Lung (tissue), 12 donors: ENCODE data around the gene MYBL2. TPM values are rescaled to one million over a fixed set of nuclear protein-coding genes. Genes with fewer than 3 reads are reported as not detected.

Experiments
- ATAC-seq: fragments of 200-7000 bp; cut with Tn5 transposase; one replicate; pipeline ENCODE4 v1.9.1; 2020; ENCODE audit warnings: moderate number of reproducible peaks; ENCODE audit not compliant: insufficient read depth, low FRiP score
- DNase-seq, 3 donors: peaks; one replicate each; pipeline ENCODE4 v3.0.0-alpha.2; 2013 to 2017
- H3K27ac ChIP-seq, 2 donors: one replicate each; pipeline ENCODE4 v1.5.1; 2013; ENCODE audit warnings: mild to moderate bottlenecking in 2 of 2, moderate library complexity in 2 of 2, control low read depth in 1 of 2, inconsistent platforms in 1 of 2, low read depth in 1 of 2, low read length in 1 of 2
- H3K27me3 ChIP-seq, 3 donors: one replicate each; pipeline ENCODE4 v1.5.1; 2013; ENCODE audit warnings: low read length in 2 of 3; ENCODE audit not compliant: control insufficient read depth in 3 of 3, insufficient read depth in 3 of 3
- H3K36me3 ChIP-seq, 4 donors: one replicate each; pipeline ENCODE4 v1.5.1; 2013; ENCODE audit warnings: low read length in 4 of 4, mild to moderate bottlenecking in 1 of 4, moderate library complexity in 1 of 4; ENCODE audit not compliant: control insufficient read depth in 4 of 4, insufficient read depth in 4 of 4
- H3K4me1 ChIP-seq, 5 donors: one replicate each; pipeline ENCODE4 v1.5.1; 2013; ENCODE audit warnings: low read length in 5 of 5, mild to moderate bottlenecking in 2 of 5, moderate library complexity in 1 of 5; ENCODE audit not compliant: control insufficient read depth in 5 of 5, insufficient read depth in 5 of 5
- H3K4me3 ChIP-seq: one replicate; pipeline ENCODE4 v1.5.1; 2013; ENCODE audit warnings: mild to moderate bottlenecking, control low read depth, moderate library complexity
- H3K9ac ChIP-seq, 2 donors: one replicate each; pipeline ENCODE4 v1.5.1; 2013; ENCODE audit warnings: low read length in 2 of 2, control low read depth in 1 of 2; ENCODE audit not compliant: insufficient read depth in 1 of 2
- H3K9me3 ChIP-seq, 4 donors: one replicate each; pipeline ENCODE4 v1.5.1; 2013; ENCODE audit warnings: low read length in 3 of 4, mild to moderate bottlenecking in 1 of 4, moderate library complexity in 1 of 4; ENCODE audit not compliant: control insufficient read depth in 4 of 4, insufficient read depth in 3 of 4
- CTCF ChIP-seq: IDR thresholded peaks from 2 replicates; pipeline ENCODE4 v1.5.1; 2012; ENCODE audit warnings: mild to moderate bottlenecking; ENCODE audit errors: control extremely low read depth, extremely low read depth
- WGBS, 2 donors: extraction: QIAGEN DNeasy Blood & Tissue Kit; methylation state at CpG; one replicate each; pipeline ENCODE4 v1.1.7; 2013; 5-methylcytosine and 5-hydroxymethylcytosine counted together
- polyA plus RNA-seq, 2 donors: library from polyadenylated mRNA; stranded (reverse); fragments of 200-250 nt; gene quantifications; one replicate each; pipeline ENCODE4 v1.2.1, GENCODE V29; 2013
- total RNA-seq, 2 donors: library from RNA; depleted of rRNA in 1 of 2; stranded (reverse); fragments of >200 nt in 1 of 2; gene quantifications; one replicate each; pipeline ENCODE4 v1.2.1, GENCODE V29; 2014 to 2021
- donor health status: control.
- donor health status: control.
- donor health status: Bipolar disorder and iron deficiency.
- donor health status: healthy.
- donor health status: DM: yes; HTN: yes; CAD: no.

Gene MYBL2
- total and polyA plus RNA-seq, 4 donors: 2.1 to 4.7 (median 3.3) TPM

GRCh38 chr20:43689165-43689564, 22.3 kb downstream of the MYBL2 start:
- Histone ChIP-seq H3K27ac (no peak overlapping the region), H3K4me3 (no peak overlapping the region), H3K9ac (no peak overlapping the region), H3K4me1 (no peaks in the 10 kb centered on the region), H3K9me3 (no peaks in the 10 kb centered on the region), H3K36me3 (no peaks in the 10 kb centered on the region), H3K27me3 (no peaks in the 10 kb centered on the region)
- ATAC-seq: no peak
- WGBS, 2 donors: 91 to 94% methylated on average over 4 of the region's 4 CpGs
- DNase-seq: no peak
- no peak for TF ChIP-seq CTCF

DNA sequence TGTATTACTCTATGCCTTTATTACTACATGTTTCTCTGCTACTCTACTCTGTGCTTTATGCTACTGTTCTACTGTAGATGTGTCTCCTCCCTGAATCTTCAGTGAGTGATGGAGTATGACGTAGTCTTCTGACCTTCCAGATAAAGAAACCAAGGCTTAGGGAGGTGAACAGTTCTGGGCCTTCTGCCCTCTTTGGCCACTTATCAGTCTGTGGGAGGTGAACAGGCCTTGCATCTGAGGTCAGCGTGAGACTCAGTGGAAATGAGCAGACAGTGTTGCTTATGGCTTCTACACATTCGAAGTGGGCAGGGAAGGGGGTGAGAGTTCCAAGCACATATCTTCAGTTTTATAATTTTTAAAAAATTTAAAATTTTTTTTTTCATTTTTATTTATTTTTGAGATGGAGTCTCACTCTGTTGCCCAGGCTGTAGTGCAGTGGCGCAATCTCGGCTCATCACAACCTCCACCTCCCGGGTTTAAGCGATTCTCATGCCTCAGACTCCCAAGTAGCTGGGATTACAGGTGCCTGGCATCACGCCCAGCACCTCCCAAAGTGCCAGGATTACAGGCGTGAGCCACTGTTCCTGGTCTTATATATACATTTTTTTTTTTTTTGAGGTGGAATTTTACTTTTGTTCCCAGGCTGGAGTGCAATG, 24.2 kb downstream of the MYBL2 start:
- DNase-seq: no peak
- Histone ChIP-seq H3K9ac (no peak overlapping the region), H3K4me1 (no peaks in the 10 kb centered on the region), H3K36me3 (no peaks in the 10 kb centered on the region), H3K9me3 (no peaks in the 10 kb centered on the region), H3K4me3 (no peak overlapping the region), H3K27ac (no peak overlapping the region), H3K27me3 (no peaks in the 10 kb centered on the region)
- 94 to 97% methylated on average over 9 of the region's 9 CpGs for WGBS, 2 donors
- no peak for TF ChIP-seq CTCF
- no peak for ATAC-seq

GRCh38 chr20:43691928-43692524, 25.1 kb downstream of the MYBL2 start:
- Histone ChIP-seq H3K9me3 (no peaks in the 10 kb centered on the region), H3K4me1 (no peaks in the 10 kb centered on the region)
- no peak for ATAC-seq

More at GRCh38 chr20:43691928-43692524, 25.1 kb downstream of the MYBL2 start:
- no peak for TF ChIP-seq CTCF
- WGBS, 2 donors: 91 to 92% methylated on average over 5 of the region's 5 CpGs
- Histone ChIP-seq H3K9ac (no peak overlapping the region), H3K36me3 (no peaks in the 10 kb centered on the region), H3K27me3 (no peaks in the 10 kb centered on the region), H3K4me3 (no peak overlapping the region), H3K27ac (no peak overlapping the region)
- DNase-seq: peak in 2 of 3 donors; percentile 14 to 23
